Parathyroid adenoma (tissue), 2 donors: Measurements from ENCODE around the gene PRMT2.

Experiments
- H2AFZ ChIP-seq: fragments of 300-600 bp; sonication (generic); one replicate; pipeline ENCODE4 v1.7.0; 2017; ENCODE audit warnings: antibody characterized with exemption, mild to moderate bottlenecking
- H3K27ac ChIP-seq: fragments of 300-600 bp; sonication (generic); one replicate; pipeline ENCODE4 v1.7.0; 2017
- H3K27me3 ChIP-seq: fragments of 300-600 bp; sonication (generic); one replicate; pipeline ENCODE4 v1.7.0; 2017; ENCODE audit warnings: low read length; ENCODE audit not compliant: control insufficient read depth, insufficient read depth
- H3K36me3 ChIP-seq: fragments of 300-600 bp; sonication (generic); one replicate; pipeline ENCODE4 v1.7.0; 2017; ENCODE audit warnings: low read length; ENCODE audit not compliant: control insufficient read depth, insufficient read depth
- H3K4me1 ChIP-seq: fragments of 300-600 bp; sonication (generic); one replicate; pipeline ENCODE4 v1.7.0; 2017; ENCODE audit warnings: control low read depth
- H3K4me2 ChIP-seq: fragments of 300-600 bp; sonication (generic); one replicate; pipeline ENCODE4 v1.7.0; 2017; ENCODE audit warnings: low read length
- H3K4me3 ChIP-seq: fragments of 300-600 bp; sonication (generic); one replicate; pipeline ENCODE4 v1.7.0; 2017; ENCODE audit warnings: low read depth, low read length
- H3K79me2 ChIP-seq: fragments of 300-600 bp; sonication (generic); one replicate; pipeline ENCODE4 v1.7.0; 2017; ENCODE audit warnings: control low read depth
- H3K9ac ChIP-seq: fragments of 300-600 bp; sonication (generic); one replicate; pipeline ENCODE4 v1.7.0; 2017; ENCODE audit warnings: mild to moderate bottlenecking
- H3K9me3 ChIP-seq: fragments of 300-600 bp; sonication (generic); one replicate; pipeline ENCODE4 v1.7.0; 2017; ENCODE audit warnings: low read length; ENCODE audit not compliant: control insufficient read depth
- TF ChIP-seq, protein P1 (sequence below): fragments of 300-600 bp; sonication (generic); IDR thresholded peaks from one replicate; pipeline ENCODE4 v1.7.0; 2017; ENCODE audit warnings: antibody characterized with exemption, mild to moderate bottlenecking
- donor health status: primary hyperparathyroidism.

The PRMT2 gene

DNA sequence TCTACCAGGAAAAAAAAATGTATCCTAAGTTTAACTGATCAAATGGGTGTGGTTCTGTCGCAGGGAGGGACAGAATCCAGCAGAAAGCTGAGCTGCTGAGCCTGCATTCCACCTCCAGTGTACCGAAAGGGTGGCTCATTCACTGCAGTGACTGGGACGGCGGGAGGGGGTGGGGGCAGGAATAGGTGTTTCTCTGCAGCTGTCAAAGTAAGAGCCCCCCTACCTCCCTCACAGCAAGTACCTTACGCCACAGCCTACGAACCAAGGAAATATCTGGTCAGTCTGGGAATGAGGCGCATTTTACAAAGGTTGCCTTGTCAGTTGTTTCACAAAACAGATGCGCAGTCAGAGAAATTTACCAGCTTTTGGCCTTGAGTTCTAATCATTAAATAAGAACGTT lies 32.2 kb upstream of the PRMT2 start:
- H3K79me2 ChIP-seq, result no peaks in the 10 kb centered on the region
- H3K27me3 ChIP-seq, result no peaks in the 10 kb centered on the region
- H3K9ac ChIP-seq, result no peak overlapping the region
- no peak overlapping the region for H3K27ac ChIP-seq
- H2AFZ ChIP-seq, result no peak overlapping the region
- no peak overlapping the region for H3K4me2 ChIP-seq
- TF ChIP-seq, protein P1, sequence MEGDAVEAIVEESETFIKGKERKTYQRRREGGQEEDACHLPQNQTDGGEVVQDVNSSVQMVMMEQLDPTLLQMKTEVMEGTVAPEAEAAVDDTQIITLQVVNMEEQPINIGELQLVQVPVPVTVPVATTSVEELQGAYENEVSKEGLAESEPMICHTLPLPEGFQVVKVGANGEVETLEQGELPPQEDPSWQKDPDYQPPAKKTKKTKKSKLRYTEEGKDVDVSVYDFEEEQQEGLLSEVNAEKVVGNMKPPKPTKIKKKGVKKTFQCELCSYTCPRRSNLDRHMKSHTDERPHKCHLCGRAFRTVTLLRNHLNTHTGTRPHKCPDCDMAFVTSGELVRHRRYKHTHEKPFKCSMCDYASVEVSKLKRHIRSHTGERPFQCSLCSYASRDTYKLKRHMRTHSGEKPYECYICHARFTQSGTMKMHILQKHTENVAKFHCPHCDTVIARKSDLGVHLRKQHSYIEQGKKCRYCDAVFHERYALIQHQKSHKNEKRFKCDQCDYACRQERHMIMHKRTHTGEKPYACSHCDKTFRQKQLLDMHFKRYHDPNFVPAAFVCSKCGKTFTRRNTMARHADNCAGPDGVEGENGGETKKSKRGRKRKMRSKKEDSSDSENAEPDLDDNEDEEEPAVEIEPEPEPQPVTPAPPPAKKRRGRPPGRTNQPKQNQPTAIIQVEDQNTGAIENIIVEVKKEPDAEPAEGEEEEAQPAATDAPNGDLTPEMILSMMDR, result no peak
- no peaks in the 10 kb centered on the region for H3K36me3 ChIP-seq
- no peaks in the 10 kb centered on the region for H3K4me1 ChIP-seq
- H3K9me3 ChIP-seq, result no peaks in the 10 kb centered on the region
- H3K4me3 ChIP-seq, result no peak overlapping the region

DNA sequence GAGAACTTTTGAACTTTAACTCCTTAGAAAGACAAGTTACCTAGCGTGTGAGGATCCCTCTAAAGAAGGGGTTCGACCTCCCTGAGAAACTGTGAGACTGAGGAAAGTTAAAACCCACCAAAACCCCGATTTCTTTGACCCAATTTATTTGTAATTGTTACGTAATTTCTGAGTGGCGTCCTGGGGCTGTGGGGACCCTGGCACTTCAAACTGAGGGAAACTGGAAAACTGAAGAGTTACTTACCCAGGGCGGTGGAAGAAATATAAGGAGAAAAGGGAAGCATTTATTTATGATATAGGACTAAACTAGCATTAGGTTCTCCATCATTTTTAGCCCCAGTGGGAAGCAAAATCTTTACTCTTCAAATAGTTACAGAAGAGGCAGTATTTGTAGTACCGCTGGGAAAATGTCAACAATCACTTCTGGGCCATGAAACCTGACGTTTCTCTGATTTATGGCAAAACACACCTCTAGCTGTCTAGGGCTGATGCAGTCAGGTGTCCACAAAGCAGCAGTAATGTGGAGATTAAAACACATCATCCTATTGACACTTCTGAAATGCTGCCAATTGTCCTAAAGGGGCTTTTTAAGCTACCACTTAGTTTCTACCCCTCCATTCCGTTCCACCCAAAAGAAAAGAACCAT lies 31.0 kb upstream of the PRMT2 start:
- Histone ChIP-seq H3K79me2 (no peaks in the 10 kb centered on the region), H3K4me3 (no peak overlapping the region), H3K4me1 (no peaks in the 10 kb centered on the region), H3K9ac (no peak overlapping the region), H3K9me3 (no peaks in the 10 kb centered on the region), H3K36me3 (no peaks in the 10 kb centered on the region), H3K27ac (no peak overlapping the region), H3K4me2 (no peak overlapping the region), H2AFZ (no peak overlapping the region), H3K27me3 (no peaks in the 10 kb centered on the region)
- TF ChIP-seq, protein P1, result no peak

DNA sequence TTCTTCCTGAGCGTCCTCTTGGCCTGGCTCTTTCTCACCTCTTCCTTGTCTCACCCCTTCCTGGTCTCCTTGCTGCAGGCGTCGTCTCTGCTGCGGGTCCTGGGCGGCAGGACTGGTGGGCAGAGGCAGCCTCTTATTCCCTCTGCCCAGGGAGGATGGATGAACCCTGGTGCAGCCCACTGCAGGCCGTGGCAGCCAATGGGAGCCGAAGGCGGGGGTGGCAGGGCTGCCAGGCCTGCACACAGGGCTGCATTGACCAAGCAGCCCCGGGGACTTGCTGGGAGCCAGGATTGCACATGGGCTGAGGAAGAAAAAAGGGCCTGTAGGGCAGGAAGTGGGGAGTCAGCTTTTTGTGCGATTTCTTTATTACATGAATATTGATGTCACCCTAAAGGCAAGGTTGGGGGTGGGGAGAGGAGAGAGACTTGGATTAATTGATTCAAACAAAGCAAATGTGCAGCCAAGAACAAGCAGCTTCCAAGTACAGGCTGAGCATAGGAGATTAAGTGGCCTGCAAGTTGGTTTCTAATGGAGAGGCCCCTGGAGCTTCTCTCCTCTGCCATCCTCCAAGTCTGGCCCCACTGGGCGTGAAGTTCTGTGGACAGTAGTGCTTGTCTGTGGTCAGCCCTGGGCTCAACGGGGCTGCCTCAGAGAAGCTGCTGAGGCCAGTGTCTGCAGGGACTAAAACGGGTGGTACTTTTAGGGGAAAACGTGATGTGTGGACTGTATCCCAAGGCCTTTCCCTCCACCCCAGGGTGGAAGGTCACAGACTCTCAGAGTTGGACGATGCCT lies 30.3 kb upstream of the PRMT2 start, which contains the start of gene S100B:
Gene S100B (minus strand): TSS at position 108 of the 792 bp plus-strand sequence. CDS start 2,667 bp downstream, outside the sequence.
- Histone ChIP-seq H3K9me3 (no peaks in the 10 kb centered on the region), H3K79me2 (no peaks in the 10 kb centered on the region), H3K36me3 (no peaks in the 10 kb centered on the region), H3K9ac (no peak within 1 kb of the TSS), H2AFZ (no peak within 1 kb of the TSS), H3K4me1 (no peaks in the 10 kb centered on the region), H3K4me3 (no peak within 1 kb of the TSS), H3K27me3 (no peaks in the 10 kb centered on the region), H3K4me2 (no peak within 1 kb of the TSS), H3K27ac (no peak within 1 kb of the TSS)
- TF ChIP-seq, protein P1, result no peak

DNA sequence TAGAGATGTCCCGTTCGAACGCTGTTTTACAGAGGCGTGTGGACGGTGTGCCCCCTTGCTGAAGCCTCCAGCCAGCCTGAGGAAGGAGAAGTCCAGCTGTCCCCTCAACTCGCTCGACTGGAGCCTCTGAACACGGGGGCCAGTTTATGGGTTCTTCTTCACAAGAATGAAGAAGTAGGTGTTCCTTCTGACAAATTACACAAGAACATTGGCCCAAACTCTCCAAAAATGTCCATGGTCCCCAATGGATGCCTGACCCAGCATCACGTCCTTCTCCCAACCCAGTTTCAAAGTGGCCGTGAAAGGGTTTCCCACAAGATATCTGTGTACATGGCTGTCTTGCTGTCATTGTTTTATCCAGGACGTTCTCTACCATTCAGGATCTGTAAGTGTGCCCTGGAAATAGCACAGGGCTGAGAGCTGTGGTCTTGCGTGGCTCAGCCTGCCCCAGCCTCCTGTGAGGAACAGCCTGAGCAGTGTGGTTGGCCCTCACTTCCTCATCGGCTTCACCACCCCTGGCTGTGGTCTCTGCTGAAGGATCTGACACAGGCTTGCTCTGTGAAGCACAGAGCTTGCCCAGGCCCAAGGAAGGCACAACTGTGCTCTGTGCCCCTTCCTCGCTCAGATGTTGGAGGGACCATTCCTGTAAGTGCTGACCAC lies 29.6 kb upstream of the PRMT2 start:
- Histone ChIP-seq H3K79me2 (no peaks in the 10 kb centered on the region), H3K4me1 (no peaks in the 10 kb centered on the region), H3K27me3 (no peaks in the 10 kb centered on the region), H2AFZ (no peak overlapping the region), H3K9ac (no peak overlapping the region), H3K9me3 (no peaks in the 10 kb centered on the region), H3K4me3 (no peak overlapping the region), H3K36me3 (no peaks in the 10 kb centered on the region), H3K4me2 (no peak overlapping the region), H3K27ac (no peak overlapping the region)
- TF ChIP-seq, protein P1, result no peak
